RWPE1 (cell line): ENCODE data around the gene MAGI3.
A peak's percentile ranks its signal among the peaks of the same experiment; 100 is the strongest.

ENCODE experiments used
- CTCF ChIA-PET: fragments of 350-600 bp; sonication (Branson Sonifier 250); formaldehyde crosslinking; extraction: SDS; loops from one replicate; lab custom pipeline; 2021; lab: Yijun Ruan, JAX
- POLR2A ChIA-PET: fragments of 400-600 bp; formaldehyde crosslinking; extraction: SDS; loops from one replicate; lab custom pipeline; 2020; ENCODE audit warnings: antibody characterized with exemption; ENCODE audit not compliant: low non-redundant PET; lab: Yijun Ruan, JAX
- DNase-seq: peaks from one replicate; pipeline ENCODE4 v3.0.0; 2012; ENCODE audit warnings: low spot score
- H3K27ac ChIP-seq: fragments of 450-650 bp; 2 replicates; pipeline ENCODE4 v1.5.1; 2017
- CTCF ChIP-seq: fragments of 450-650 bp; conservative IDR thresholded peaks from 2 replicates; pipeline ENCODE4 v1.5.1; 2017; ENCODE audit warnings: low read depth, mild to moderate bottlenecking

MAGI3 gene

GRCh38 chr1:113389359-113389952 is 859 bp upstream of the MAGI3 start:
- ChIA-PET CTCF (interaction anchor here (0.7 to 1.3 kb wide), 3 partner anchors 12 to 124 kb away, joined by 3 to 4 read pairs (median 3); no protein-coding TSS in a partner anchor), POLR2A (interaction anchor here (0.6 kb wide), 1 partner anchor 167 kb away, joined by 3 read pairs; no protein-coding TSS in a partner anchor)
- no peak for DNase-seq
- no peak for TF ChIP-seq CTCF
- peak overlapping the region; percentile 92 for H3K27ac ChIP-seq

- no peak for TF ChIP-seq CTCF
- peak overlapping the region; percentile 92 for H3K27ac ChIP-seq
- POLR2A ChIA-PET, result no interaction called here
- DNase-seq, result peak; percentile 23
- CTCF ChIA-PET, result interaction anchor here (0.6 kb wide), 1 partner anchor 292 kb away, joined by 3 read pairs; no protein-coding TSS in a partner anchor
Observed at GRCh38 chr1:113390871-113391648, 745 bp downstream of the MAGI3 start.

- POLR2A ChIA-PET, result no interaction called here
- peak; percentile 22 for DNase-seq
- CTCF ChIA-PET, result interaction anchor here (0.6 to 1.1 kb wide), 2 partner anchors 62 to 293 kb away, joined by 3 to 6 read pairs; no protein-coding TSS in a partner anchor
- no peak for TF ChIP-seq CTCF
- peak overlapping the region; percentile 92 for H3K27ac ChIP-seq
Observed at GRCh38 chr1:113391649-113392271, 1.4 kb downstream of the MAGI3 start.

DNA sequence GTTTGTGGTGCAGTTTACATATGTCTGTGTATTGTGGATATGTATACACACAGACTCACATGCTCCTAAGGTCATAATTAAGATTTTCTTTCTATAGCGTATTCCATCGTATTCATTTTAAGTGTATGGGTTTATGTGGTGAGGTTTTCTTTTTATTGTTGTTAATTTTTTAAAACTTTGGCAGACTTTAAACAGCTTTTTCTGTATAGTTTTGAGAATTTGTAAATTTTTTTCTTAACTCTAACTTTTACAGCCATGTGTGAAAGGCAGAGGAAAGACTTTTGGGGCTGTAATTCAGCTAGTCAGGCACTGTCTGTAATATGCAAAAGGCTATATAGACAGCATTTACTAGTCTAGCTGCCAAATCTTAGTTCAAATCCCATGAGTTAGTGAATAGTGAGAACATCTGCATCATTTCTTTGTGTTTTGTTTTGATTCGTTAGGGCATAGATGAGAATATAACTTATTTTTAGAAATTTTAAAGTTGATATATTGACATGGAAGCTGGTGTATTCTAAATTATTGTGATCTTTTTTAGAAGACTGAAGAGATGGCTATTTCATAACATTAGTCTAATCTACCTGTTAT is 2.3 kb downstream of the MAGI3 start:
- TF ChIP-seq CTCF, result no peak
- POLR2A ChIA-PET, result no interaction called here
- no peak overlapping the region for H3K27ac ChIP-seq
- DNase-seq, result no peak
- CTCF ChIA-PET, result interaction anchor here (0.6 to 1.1 kb wide), 2 partner anchors 61 to 87 kb away, joined by 5 to 6 read pairs; no protein-coding TSS in a partner anchor

DNA sequence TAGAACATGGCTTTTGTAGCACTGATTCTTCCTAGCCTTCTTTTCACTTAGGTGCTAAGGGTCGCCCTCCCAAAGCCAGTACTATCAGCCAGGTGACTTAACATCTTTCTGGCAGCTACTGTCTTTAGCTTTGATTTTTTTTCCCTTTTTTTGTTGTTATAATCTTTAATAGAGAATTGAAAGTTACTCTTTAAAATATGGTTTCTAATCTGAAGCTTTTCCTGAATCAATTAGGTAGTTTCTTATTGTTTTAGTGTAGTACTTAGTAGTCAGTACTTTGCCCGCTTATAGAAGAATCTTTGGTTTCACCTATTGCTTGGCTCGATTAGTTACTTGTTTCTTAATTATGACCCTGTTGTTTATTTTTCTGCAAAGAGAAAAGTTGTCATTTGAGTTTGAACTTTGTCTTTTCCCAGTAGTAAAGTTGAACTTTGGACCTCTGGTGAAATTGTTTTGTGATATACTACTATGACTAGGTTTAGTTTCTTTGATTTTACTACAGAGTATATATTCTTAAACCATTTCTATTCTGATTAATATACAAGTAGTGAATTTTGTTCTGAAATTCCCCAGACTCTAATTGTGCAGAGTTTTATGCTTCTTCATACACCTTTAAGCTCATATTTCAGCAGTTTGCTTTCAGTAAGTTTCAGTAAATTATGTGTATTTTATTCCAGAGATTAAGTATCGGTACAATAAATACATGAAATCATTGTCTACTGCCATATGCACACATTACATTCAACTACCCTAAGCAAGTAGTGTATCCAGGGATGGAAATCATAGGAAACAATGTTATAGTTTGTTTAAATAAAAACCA is 3.9 kb downstream of the MAGI3 start:
- H3K27ac ChIP-seq, result no peak overlapping the region
- POLR2A ChIA-PET, result interaction anchor here (0.6 kb wide), 1 partner anchor 280 kb away, joined by 14 read pairs; no protein-coding TSS in a partner anchor
- CTCF ChIA-PET, result no interaction called here
- no peak for DNase-seq
- TF ChIP-seq CTCF, result no peak
